ENCODE measurements around the gene HSCB.

Gene HSCB

GRCh38 chr22:28783786-28784671, 42.2 kb downstream of the HSCB start:
- H3K79me2 ChIP-seq (ENCODE audit: insufficient read depth, low read length) = peaks cover 8% of the 10 kb centered on the region
- TF ChIP-seq EZH2phosphoT487 (conservative IDR thresholded peaks at IDR 0.05; ENCODE audit: low read length) = no peak
- no peak for TF ChIP-seq CTCF (IDR thresholded peaks at IDR 0.05; ENCODE audit: insufficient read depth, low read length, poor library complexity, severe bottlenecking)
- no peak overlapping the region for H3K4me2 ChIP-seq (ENCODE audit: low read depth, low read length, poor library complexity, severe bottlenecking)
- H3K4me3 ChIP-seq (ENCODE audit: insufficient read depth, low read length, poor library complexity, severe bottlenecking) = no peak overlapping the region
- H2AFZ ChIP-seq (ENCODE audit: low read depth, low read length, severe bottlenecking) = no peak overlapping the region
- H3K9ac ChIP-seq (ENCODE audit: low read length) = no peak overlapping the region
- peaks cover 8% of the 10 kb centered on the region; the same call in 1 of the 2 replicates for H4K20me1 ChIP-seq (ENCODE audit: low read depth, low read length)
- no peak overlapping the region for H3K27ac ChIP-seq (ENCODE audit: low read depth, low read length)
- H3K36me3 ChIP-seq (ENCODE audit: low read length) = peaks cover 29% of the 10 kb centered on the region
- H3K9me2 ChIP-seq (replicated peaks; ENCODE audit: insufficient read depth, low read length) = no peaks in the 10 kb centered on the region
- H3K27me3 ChIP-seq (ENCODE audit: low read length) = no peaks in the 10 kb centered on the region
- no peaks in the 10 kb centered on the region for H3K9me3 ChIP-seq (ENCODE audit: insufficient read depth, low read length)
- H3F3A ChIP-seq (ENCODE audit: insufficient read depth) = no peaks in the 10 kb centered on the region

DNA sequence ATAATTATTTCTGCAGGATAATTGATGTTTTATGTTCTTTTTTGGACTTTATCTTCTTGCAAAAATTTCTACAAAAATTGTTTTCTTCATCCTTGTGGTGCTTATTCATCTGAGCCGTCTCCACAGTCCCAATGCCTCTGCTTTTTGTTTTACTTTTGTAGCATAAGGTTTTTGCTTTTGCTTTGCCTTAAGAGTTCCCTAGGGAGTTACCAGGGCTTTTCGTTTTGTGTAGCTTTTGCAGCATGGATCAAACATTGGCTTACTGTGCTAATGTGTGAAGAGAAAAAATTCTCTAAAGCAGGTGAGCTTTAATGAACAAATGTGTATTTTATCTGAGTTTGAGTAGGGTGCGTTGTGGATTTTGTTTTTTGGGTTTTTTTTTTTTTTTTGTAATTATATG, 46.8 kb downstream of the HSCB start:
- H3K9me2 ChIP-seq (replicated peaks; ENCODE audit: insufficient read depth, low read length) = no peaks in the 10 kb centered on the region
- H4K20me1 ChIP-seq (ENCODE audit: low read depth, low read length) = peaks cover 17% of the 10 kb centered on the region; the same call in 1 of the 2 replicates
- H3K27me3 ChIP-seq (ENCODE audit: low read length) = no peaks in the 10 kb centered on the region
- H3K79me2 ChIP-seq (ENCODE audit: insufficient read depth, low read length) = no peaks in the 10 kb centered on the region
- no peak overlapping the region for H3K4me3 ChIP-seq (ENCODE audit: insufficient read depth, low read length, poor library complexity, severe bottlenecking)
- no peak overlapping the region for H2AFZ ChIP-seq (ENCODE audit: low read depth, low read length, severe bottlenecking)
- H3K9me3 ChIP-seq (ENCODE audit: insufficient read depth, low read length) = no peaks in the 10 kb centered on the region
- TF ChIP-seq CTCF (IDR thresholded peaks at IDR 0.05; ENCODE audit: insufficient read depth, low read length, poor library complexity, severe bottlenecking) = no peak
- no peak for TF ChIP-seq EZH2phosphoT487 (conservative IDR thresholded peaks at IDR 0.05; ENCODE audit: low read length)
- no peak overlapping the region for H3K27ac ChIP-seq (ENCODE audit: low read depth, low read length)
- H3K4me2 ChIP-seq (ENCODE audit: low read depth, low read length, poor library complexity, severe bottlenecking) = no peak overlapping the region
- peaks cover 27% of the 10 kb centered on the region for H3K36me3 ChIP-seq (ENCODE audit: low read length)
- H3K9ac ChIP-seq (ENCODE audit: low read length) = no peak overlapping the region
- peaks cover 9% of the 10 kb centered on the region for H3F3A ChIP-seq (ENCODE audit: insufficient read depth)

DNA sequence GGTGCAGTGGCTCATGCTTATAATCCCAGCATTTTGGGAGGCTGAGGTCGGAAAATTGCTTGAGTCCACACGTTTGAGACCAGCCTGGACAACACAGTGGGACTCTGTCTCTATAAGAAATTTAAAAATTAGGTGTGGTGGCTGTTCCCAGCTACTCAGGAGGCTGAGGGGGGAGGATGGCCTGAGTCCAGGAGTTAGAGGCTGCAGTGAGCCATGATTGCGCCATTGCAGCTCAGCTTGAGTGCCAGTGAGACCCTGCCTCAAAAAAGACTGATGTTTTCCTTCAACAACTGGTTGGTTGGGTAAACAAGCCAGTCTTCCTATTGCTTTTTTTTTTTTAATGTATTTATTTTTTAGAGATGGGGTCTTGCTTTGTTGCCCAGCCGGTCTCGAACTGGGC, 49.3 kb downstream of the HSCB start:
- Histone ChIP-seq H3K9me3 (ENCODE audit: insufficient read depth, low read length) (no peaks in the 10 kb centered on the region), H3K79me2 (ENCODE audit: insufficient read depth, low read length) (no peaks in the 10 kb centered on the region), H4K20me1 (ENCODE audit: low read depth, low read length) (peaks cover 24% of the 10 kb centered on the region; the same call in 1 of the 2 replicates), H3K9ac (ENCODE audit: low read length) (no peak overlapping the region), H3K4me2 (ENCODE audit: low read depth, low read length, poor library complexity, severe bottlenecking) (no peak overlapping the region), H2AFZ (ENCODE audit: low read depth, low read length, severe bottlenecking) (no peak overlapping the region), H3K27me3 (ENCODE audit: low read length) (no peaks in the 10 kb centered on the region), H3K36me3 (ENCODE audit: low read length) (peaks cover 44% of the 10 kb centered on the region), H3K27ac (ENCODE audit: low read depth, low read length) (no peak overlapping the region), H3K9me2 (replicated peaks; ENCODE audit: insufficient read depth, low read length) (no peaks in the 10 kb centered on the region), H3K4me3 (ENCODE audit: insufficient read depth, low read length, poor library complexity, severe bottlenecking) (no peak overlapping the region), H3F3A (ENCODE audit: insufficient read depth) (peaks cover 9% of the 10 kb centered on the region)
- TF ChIP-seq CTCF (IDR thresholded peaks at IDR 0.05; ENCODE audit: insufficient read depth, low read length, poor library complexity, severe bottlenecking) (no peak), EZH2phosphoT487 (conservative IDR thresholded peaks at IDR 0.05; ENCODE audit: low read length) (no peak)
